Measurements from ENCODE around the gene CBLN3.

Gene CBLN3

DNA sequence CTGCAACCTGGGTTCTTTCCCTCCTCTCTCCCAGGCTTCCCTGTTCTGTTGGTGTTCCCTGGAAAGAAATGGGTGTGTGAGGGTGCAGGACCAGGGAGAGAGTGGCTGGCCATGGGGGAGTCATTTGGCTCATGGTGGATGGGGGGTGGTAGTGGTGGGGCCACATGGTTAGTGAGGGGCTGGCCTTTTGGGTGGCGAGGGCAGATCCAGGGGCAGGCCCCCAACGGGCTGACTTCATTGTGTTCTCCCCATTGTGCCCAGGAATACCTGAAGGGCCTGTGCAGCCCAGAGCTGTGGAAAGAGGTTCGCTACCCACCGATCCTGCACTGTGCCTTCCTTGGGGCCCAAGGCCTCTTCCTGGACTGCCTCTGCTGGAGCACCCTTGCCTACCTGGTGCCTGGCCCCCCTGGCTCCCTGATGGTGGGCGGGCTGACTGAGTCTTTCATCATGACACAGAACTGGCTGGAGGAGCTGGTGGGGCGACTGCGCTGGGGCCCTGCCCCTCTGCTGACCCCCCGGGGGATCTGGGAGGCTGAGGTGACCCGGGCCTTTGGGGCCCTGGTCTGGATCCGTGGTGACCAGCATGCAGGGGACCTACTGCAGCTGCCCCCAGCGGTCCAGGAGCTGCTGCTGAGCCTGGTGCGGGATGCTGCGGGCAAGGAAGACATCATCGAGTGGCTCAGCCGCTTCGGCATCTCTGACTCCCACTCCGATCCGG lies 21.7 kb downstream of the CBLN3 start:
- Histone ChIP-seq H3K9me3 (ENCODE audit: insufficient read depth, low read length) (no peaks in the 10 kb centered on the region), H3K9ac (ENCODE audit: insufficient read length, low read depth) (no peak overlapping the region), H3K4me1 (ENCODE audit: insufficient read depth, insufficient read length) (peaks cover 4% of the 10 kb centered on the region), H3K36me3 (ENCODE audit: insufficient read depth, insufficient read length, low read length) (peaks cover 20% of the 10 kb centered on the region), H3K27me3 (ENCODE audit: insufficient read depth, insufficient read length) (no peaks in the 10 kb centered on the region), H3K4me3 (ENCODE audit: insufficient read length, low read depth) (no peak overlapping the region)
- TF ChIP-seq ZNF274 (IDR thresholded peaks at IDR 0.05; ENCODE audit: low read depth, low read length): no peak
- no peak for TF ChIP-seq SUZ12 (IDR thresholded peaks at IDR 0.05; ENCODE audit: extremely low read depth, insufficient read depth, insufficient read length)
- no peak for TF ChIP-seq YY1 (IDR thresholded peaks at IDR 0.05; ENCODE audit: insufficient read depth, insufficient read length)
- DNase-seq (ENCODE audit: low read depth, low spot score): no peak

DNA sequence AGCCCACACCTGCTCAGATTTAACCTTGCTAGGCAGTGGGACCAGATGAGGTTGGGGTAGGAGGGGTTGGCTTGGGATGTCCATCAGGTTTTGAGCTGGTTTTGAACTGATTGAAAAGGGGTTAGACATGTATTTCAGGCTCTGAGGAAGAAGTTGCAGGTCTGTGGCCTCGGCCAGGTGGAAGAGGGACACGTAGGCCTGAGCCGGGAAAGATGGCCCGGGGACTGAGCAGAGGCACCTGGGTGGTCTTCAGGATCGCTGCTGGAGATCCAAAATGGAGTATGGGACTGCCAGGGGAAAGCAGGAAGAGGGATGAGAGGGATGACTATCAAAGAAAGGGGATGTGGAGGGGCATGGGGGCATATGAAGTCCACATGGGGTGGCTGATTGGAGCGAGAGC lies 23.1 kb downstream of the CBLN3 start:
- no peak for DNase-seq (ENCODE audit: low read depth, low spot score)
- Histone ChIP-seq H3K4me3 (ENCODE audit: insufficient read length, low read depth) (no peak overlapping the region), H3K9ac (ENCODE audit: insufficient read length, low read depth) (no peak overlapping the region), H3K4me1 (ENCODE audit: insufficient read depth, insufficient read length) (peaks cover 7% of the 10 kb centered on the region), H3K36me3 (ENCODE audit: insufficient read depth, insufficient read length, low read length) (peaks cover 19% of the 10 kb centered on the region), H3K9me3 (ENCODE audit: insufficient read depth, low read length) (no peaks in the 10 kb centered on the region), H3K27me3 (ENCODE audit: insufficient read depth, insufficient read length) (no peaks in the 10 kb centered on the region)
- no peak for TF ChIP-seq SUZ12 (IDR thresholded peaks at IDR 0.05; ENCODE audit: extremely low read depth, insufficient read depth, insufficient read length)
- TF ChIP-seq ZNF274 (IDR thresholded peaks at IDR 0.05; ENCODE audit: low read depth, low read length): no peak
- no peak for TF ChIP-seq YY1 (IDR thresholded peaks at IDR 0.05; ENCODE audit: insufficient read depth, insufficient read length)

DNA sequence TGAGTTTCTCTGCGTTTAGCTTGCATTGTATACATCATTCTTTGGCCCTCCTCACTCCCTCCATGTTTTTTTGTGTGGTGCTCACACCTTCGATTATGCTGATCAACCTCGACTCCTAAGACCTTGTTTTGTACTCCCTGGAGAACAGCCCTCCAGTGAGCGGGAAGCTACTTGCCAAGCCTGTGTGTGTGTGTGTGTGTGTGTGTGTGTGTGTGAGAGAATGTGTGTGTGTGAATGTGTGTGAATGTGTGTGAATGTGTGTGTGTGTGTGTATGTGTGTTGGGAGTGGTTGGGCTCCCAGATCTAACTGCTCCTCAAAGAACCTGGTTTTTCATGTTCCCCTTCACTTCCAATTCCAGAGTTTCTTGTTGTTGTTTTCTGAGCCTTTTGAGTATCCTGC lies 24.7 kb downstream of the CBLN3 start:
- Histone ChIP-seq H3K4me1 (ENCODE audit: insufficient read depth, insufficient read length) (peaks cover 9% of the 10 kb centered on the region), H3K36me3 (ENCODE audit: insufficient read depth, insufficient read length, low read length) (peaks cover 16% of the 10 kb centered on the region), H3K9ac (ENCODE audit: insufficient read length, low read depth) (no peak overlapping the region), H3K9me3 (ENCODE audit: insufficient read depth, low read length) (no peaks in the 10 kb centered on the region), H3K27me3 (ENCODE audit: insufficient read depth, insufficient read length) (no peaks in the 10 kb centered on the region), H3K4me3 (ENCODE audit: insufficient read length, low read depth) (no peak overlapping the region)
- TF ChIP-seq ZNF274 (IDR thresholded peaks at IDR 0.05; ENCODE audit: low read depth, low read length) (no peak), YY1 (IDR thresholded peaks at IDR 0.05; ENCODE audit: insufficient read depth, insufficient read length) (no peak), SUZ12 (IDR thresholded peaks at IDR 0.05; ENCODE audit: extremely low read depth, insufficient read depth, insufficient read length) (no peak)
- DNase-seq (ENCODE audit: low read depth, low spot score): no peak

DNA sequence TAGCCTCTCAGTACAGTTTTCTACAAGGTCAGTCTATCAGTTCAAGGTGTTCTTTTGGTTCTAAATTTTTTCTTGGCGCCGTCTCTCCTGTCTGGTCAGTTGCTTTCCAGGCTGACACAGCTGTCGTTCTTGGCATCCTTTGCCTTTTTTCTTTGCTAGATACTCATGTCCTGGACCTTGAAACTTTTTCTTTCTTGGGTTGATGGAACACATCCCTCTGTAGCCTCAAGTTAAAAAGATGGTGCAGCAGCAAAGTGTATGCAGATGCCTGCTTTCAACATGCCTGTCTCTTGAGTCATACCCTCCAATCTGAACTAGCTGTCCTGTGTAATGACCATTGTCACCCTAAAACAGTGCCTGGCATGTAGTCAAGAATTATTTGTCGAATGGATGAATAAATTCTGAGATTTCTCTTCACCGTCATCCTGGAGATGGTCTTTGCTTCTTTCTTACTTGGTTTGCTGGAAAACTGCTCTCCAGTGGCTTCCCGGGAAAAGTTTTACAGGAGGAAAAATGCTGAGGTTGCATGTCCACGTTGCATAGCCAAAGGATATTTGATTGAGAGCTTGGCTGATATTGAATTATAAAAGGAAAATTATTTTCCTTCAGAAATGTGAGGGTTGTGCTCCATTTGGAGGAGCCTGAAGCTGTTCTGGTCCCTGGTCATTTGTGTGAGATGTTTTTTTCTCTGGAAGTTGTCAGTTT lies 26.0 kb downstream of the CBLN3 start:
- DNase-seq (ENCODE audit: low read depth, low spot score): no peak
- H3K4me1 ChIP-seq (ENCODE audit: insufficient read depth, insufficient read length): peaks cover 12% of the 10 kb centered on the region

DNA sequence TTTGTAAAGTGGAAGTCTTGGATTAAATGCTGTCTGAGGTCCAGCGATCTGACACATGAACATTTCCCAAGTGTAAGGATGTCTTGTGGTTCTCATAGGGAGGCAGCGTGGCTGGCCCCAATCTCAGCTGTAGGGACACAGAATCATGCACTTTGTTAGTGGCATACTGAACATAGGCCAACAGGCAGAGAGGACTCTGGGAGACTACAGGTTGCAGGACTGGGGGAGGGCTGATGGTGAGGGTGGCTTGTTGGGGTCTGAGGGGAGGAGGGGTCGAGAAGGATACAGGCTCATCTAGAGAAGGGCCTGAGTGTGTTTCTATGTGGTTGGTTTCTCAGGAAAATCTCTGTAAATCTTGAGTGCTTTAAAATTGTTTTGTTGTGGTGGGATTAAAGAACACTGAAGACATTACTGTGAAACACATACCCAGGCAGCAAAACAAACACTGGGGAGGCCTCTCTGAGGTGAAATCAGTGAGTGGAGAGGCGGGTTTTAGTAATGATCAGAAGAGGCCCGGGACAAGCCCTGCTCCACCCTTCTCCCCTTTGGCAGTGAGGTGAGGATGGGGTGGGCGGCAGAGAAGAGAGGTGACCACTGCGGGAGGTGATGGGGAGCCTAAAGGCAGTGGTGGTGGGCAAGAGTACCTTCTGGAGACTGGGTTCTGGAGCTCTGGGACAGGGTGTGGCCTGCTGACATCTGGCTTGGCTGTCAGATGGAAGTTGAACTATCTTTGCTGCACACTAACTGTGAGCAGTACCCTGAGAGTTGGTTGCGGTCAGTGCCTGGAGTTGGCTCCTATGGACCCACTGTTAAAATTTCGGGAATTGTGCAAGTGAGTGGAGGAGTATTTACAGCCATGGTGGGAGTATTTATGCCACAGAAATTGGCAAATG lies 27.4 kb downstream of the CBLN3 start:
- no peak overlapping the region for H3K4me3 ChIP-seq (ENCODE audit: insufficient read length, low read depth)
- no peak for DNase-seq (ENCODE audit: low read depth, low spot score)
- TF ChIP-seq YY1 (IDR thresholded peaks at IDR 0.05; ENCODE audit: insufficient read depth, insufficient read length): no peak
- no peak for TF ChIP-seq SUZ12 (IDR thresholded peaks at IDR 0.05; ENCODE audit: extremely low read depth, insufficient read depth, insufficient read length)
- no peak for TF ChIP-seq ZNF274 (IDR thresholded peaks at IDR 0.05; ENCODE audit: low read depth, low read length)
- peaks cover 14% of the 10 kb centered on the region for H3K4me1 ChIP-seq (ENCODE audit: insufficient read depth, insufficient read length)
- H3K27me3 ChIP-seq (ENCODE audit: insufficient read depth, insufficient read length): no peaks in the 10 kb centered on the region
- no peaks in the 10 kb centered on the region for H3K9me3 ChIP-seq (ENCODE audit: insufficient read depth, low read length)
- no peaks in the 10 kb centered on the region for H3K36me3 ChIP-seq (ENCODE audit: insufficient read depth, insufficient read length, low read length)
- H3K9ac ChIP-seq (ENCODE audit: insufficient read length, low read depth): no peak overlapping the region

More for the DNA sequence above, 26.0 kb downstream of the CBLN3 start:
- Histone ChIP-seq H3K9ac (ENCODE audit: insufficient read length, low read depth) (no peak overlapping the region), H3K27me3 (ENCODE audit: insufficient read depth, insufficient read length) (no peaks in the 10 kb centered on the region), H3K4me3 (ENCODE audit: insufficient read length, low read depth) (no peak overlapping the region), H3K36me3 (ENCODE audit: insufficient read depth, insufficient read length, low read length) (peaks cover 6% of the 10 kb centered on the region), H3K9me3 (ENCODE audit: insufficient read depth, low read length) (no peaks in the 10 kb centered on the region)
- TF ChIP-seq YY1 (IDR thresholded peaks at IDR 0.05; ENCODE audit: insufficient read depth, insufficient read length) (no peak), ZNF274 (IDR thresholded peaks at IDR 0.05; ENCODE audit: low read depth, low read length) (no peak), SUZ12 (IDR thresholded peaks at IDR 0.05; ENCODE audit: extremely low read depth, insufficient read depth, insufficient read length) (no peak)

DNA sequence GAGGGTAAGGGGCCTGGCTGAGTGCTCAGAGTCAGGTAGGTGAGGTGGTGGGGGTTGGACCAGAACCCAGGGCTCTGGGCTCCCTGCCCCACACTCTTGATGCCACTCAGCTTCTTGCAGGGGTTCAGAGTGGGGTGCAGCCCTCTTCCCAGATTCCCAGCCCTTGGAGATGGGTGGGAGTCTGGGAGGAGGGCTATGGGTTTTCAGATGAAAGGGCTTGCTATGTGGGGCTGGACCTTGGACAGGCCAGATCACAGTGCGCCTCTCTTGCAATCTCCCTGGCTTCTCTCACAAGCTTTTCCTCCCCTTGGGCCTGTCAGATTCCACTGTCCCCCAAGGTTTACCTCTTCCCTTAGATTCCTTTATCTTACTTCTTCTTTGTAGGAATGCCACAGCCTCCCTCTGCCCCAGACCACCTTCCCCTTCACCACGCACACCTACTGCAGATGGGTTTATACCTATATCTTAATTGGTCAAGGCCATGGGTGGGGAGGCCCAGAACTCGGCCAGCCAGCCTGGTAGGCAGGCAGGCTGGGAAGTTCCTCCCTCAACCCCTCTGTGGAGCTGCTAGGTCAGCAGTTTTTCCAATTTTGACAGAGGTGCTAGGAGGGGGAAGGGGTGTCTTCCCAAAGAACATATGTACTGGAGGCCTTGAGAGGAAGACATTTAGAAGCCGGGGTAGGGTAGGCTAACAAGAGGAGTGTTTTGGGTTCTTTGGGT lies 29.3 kb downstream of the CBLN3 start:
- H3K4me3 ChIP-seq (ENCODE audit: insufficient read length, low read depth): no peak overlapping the region
- TF ChIP-seq ZNF274 (IDR thresholded peaks at IDR 0.05; ENCODE audit: low read depth, low read length) (no peak), YY1 (IDR thresholded peaks at IDR 0.05; ENCODE audit: insufficient read depth, insufficient read length) (no peak), SUZ12 (IDR thresholded peaks at IDR 0.05; ENCODE audit: extremely low read depth, insufficient read depth, insufficient read length) (no peak)
- peaks cover 14% of the 10 kb centered on the region for H3K4me1 ChIP-seq (ENCODE audit: insufficient read depth, insufficient read length)
- H3K27me3 ChIP-seq (ENCODE audit: insufficient read depth, insufficient read length): no peaks in the 10 kb centered on the region
- no peaks in the 10 kb centered on the region for H3K36me3 ChIP-seq (ENCODE audit: insufficient read depth, insufficient read length, low read length)
- peak overlapping the region; percentile 72 for H3K9ac ChIP-seq (ENCODE audit: insufficient read length, low read depth)
- no peaks in the 10 kb centered on the region for H3K9me3 ChIP-seq (ENCODE audit: insufficient read depth, low read length)
- DNase-seq (ENCODE audit: low read depth, low spot score): no peak
